ENCODE measurements around the gene NT5DC3.

DNA sequence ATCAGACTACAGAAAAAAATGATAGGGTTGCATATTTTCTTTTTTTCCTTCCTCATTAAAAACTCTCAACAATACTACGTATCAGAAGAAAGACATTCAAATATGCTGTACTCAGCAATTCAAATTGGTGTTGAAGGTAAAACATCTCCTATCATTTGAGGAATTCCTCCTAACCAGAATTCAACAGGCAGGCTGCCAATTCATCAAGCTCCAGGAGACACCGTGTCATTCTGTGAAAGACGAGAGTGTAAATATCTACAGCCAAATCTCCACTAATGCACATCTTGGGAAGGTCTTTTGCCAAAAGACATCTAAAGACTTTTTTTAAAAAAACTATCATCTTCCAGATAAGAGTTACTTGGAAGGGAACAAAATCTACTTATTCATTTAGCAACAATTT lies 26.6 kb downstream of the NT5DC3 start:
- TF ChIP-seq POLR2A (IDR thresholded peaks at IDR 0.05; ENCODE audit: low read depth, low read length) (no peak), POLR2AphosphoS5 (IDR thresholded peaks at IDR 0.05; ENCODE audit: low read depth, low read length) (no peak), TAF1 (IDR thresholded peaks at IDR 0.05; ENCODE audit: low read depth, low read length) (no peak), POU2F2 (IDR thresholded peaks at IDR 0.05; ENCODE audit: low read depth, low read length) (no peak), SPI1 (IDR thresholded peaks at IDR 0.05; ENCODE audit: low read depth, low read length) (no peak)
